ENCODE measurements around the gene APBA3.

Gene APBA3

DNA sequence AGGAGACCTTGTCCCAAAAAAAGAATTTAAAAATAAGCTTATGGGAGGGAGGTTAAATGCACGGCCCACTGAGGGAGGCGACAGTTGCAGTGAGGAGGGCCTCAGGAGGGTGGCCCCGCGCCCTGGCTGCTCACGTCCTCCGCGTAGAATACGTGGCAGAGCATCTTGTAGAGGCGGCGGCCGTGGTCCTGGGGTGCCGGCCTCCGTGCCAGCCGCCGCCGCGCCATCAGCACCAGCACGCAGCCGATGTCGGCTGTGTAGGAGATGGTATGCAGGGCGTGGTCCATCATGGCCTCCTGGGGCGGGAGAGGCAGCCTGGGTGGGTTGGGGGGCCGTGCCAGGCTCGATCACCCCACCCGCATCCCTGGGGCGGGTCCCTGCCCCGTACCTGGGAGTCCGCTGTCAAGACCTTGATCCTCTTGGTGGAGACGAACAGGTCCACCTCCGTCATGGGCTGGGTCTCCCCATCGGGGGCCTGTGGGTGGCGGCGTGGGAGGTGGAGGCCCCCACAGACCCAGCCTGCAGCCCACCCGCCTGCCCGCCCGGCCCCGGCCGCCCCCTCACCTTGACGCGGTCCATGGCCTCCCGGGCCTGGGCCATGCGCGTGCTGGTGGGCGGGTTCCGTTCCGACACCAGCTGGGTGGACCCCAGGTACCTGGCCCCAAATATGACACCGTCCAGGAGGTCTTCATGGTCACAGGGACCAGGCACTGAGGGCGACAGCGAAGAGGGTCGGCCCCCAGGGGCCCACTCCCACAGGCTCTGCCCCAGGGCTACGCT lies 7.7 kb downstream of the APBA3 start:
- Mint-ChIP-seq H3K9me3 (no peaks in the 10 kb centered on the region), H3K4me3 (no peak overlapping the region), H3K4me1 (ENCODE audit: low read depth) (peaks cover 9% of the 10 kb centered on the region), H3K27me3 (ENCODE audit: low read depth) (no peaks in the 10 kb centered on the region), H3K27ac (no peak overlapping the region), H3K36me3 (ENCODE audit: low read depth) (peaks cover 28% of the 10 kb centered on the region)

DNA sequence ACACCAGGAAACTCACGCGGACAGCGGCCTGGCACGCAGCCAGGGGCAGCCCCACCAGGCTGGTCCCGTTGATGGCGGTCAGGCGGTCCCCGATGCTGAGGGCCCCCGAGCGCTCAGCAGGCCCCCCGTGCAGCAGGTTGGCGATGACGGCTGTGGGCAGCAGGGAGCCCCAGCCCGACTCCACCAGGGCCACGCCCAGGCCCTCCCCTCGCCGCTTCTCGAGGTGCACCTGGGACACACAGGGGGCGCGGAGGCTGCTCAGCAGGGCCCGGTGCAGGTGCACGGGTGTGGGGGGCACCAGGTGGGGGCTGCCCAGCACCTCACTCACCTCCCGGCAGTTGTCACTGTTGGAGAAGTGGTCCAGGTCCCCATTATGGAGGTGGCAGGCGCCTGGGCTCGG lies 9.0 kb downstream of the APBA3 start:
- no peaks in the 10 kb centered on the region for H3K9me3 Mint-ChIP-seq
- no peak overlapping the region for H3K4me3 Mint-ChIP-seq
- H3K36me3 Mint-ChIP-seq (ENCODE audit: low read depth): peaks cover 28% of the 10 kb centered on the region
- H3K4me1 Mint-ChIP-seq (ENCODE audit: low read depth): peaks cover 9% of the 10 kb centered on the region
- no peak overlapping the region for H3K27ac Mint-ChIP-seq
- no peaks in the 10 kb centered on the region for H3K27me3 Mint-ChIP-seq (ENCODE audit: low read depth)

DNA sequence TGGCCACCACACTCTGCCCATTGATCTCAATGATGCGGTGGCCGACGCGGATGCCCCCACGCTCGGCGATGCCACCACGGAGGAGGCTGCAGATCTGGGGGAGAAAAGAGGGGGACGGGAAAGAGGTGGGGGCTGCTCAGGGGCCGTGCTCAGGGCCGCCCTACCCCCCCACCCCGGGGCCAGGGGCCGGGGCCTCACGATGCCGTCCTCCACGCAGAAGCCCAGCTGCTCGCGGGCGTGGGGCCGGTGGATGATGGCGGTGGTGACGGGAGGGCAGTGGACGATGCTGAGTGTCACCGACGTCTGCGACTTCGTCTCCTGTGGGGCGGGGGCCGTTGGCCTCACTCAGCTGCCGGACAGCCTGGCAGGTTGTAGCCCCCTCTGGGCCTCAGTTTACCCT lies 10.3 kb downstream of the APBA3 start:
- no peaks in the 10 kb centered on the region for H3K9me3 Mint-ChIP-seq
- peaks cover 28% of the 10 kb centered on the region for H3K36me3 Mint-ChIP-seq (ENCODE audit: low read depth)
- H3K27me3 Mint-ChIP-seq (ENCODE audit: low read depth): no peaks in the 10 kb centered on the region
- H3K27ac Mint-ChIP-seq: no peak overlapping the region
- peaks cover 5% of the 10 kb centered on the region for H3K4me1 Mint-ChIP-seq (ENCODE audit: low read depth)
- no peak overlapping the region for H3K4me3 Mint-ChIP-seq

DNA sequence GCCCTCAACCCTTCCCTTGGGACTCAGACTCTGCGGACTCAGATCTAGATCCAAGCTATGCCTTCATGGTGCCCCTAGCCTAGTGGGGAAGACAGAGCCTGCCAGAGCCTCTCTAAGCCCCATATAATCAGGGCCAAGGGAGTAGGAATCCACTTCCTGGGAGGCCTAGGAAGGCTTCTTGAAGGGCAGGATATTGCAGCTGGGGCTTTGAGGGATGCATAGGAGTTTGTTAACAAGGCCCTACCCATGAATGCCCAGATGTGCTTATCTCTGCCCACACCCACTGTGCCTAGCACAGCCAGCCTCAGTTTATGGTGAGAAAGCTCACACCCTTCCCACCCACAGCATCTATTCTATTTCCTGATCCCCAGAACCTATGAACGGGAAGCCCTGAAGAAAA lies 11.3 kb downstream of the APBA3 start:
- Mint-ChIP-seq H3K9me3 (no peaks in the 10 kb centered on the region), H3K27me3 (ENCODE audit: low read depth) (no peaks in the 10 kb centered on the region), H3K27ac (no peak overlapping the region), H3K36me3 (ENCODE audit: low read depth) (peaks cover 24% of the 10 kb centered on the region), H3K4me1 (ENCODE audit: low read depth) (peaks cover 4% of the 10 kb centered on the region), H3K4me3 (no peak overlapping the region)

DNA sequence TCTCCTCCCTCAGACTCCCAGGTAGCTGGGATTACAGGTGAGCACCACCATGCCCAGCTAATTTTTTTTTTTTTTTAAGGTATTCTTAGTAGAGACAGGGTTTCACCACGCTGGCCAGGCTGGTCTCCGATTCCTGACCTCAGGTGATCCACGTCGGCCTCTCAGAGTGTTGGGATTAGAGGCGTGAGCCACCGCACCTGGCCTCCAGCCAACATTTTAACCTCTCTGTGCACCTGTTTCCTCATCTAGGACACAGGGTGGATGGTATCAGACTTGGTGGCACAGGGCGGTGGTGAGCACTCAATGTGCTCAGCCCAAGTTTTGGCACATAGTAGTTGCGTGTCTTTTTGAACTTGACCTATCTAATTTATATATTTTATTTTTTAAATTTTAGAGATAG lies 12.5 kb downstream of the APBA3 start:
- peaks cover 19% of the 10 kb centered on the region for H3K36me3 Mint-ChIP-seq (ENCODE audit: low read depth)
- H3K4me3 Mint-ChIP-seq: no peak overlapping the region
- no peaks in the 10 kb centered on the region for H3K9me3 Mint-ChIP-seq
- no peaks in the 10 kb centered on the region for H3K27me3 Mint-ChIP-seq (ENCODE audit: low read depth)
- H3K4me1 Mint-ChIP-seq (ENCODE audit: low read depth): no peaks in the 10 kb centered on the region
- H3K27ac Mint-ChIP-seq: no peak overlapping the region

DNA sequence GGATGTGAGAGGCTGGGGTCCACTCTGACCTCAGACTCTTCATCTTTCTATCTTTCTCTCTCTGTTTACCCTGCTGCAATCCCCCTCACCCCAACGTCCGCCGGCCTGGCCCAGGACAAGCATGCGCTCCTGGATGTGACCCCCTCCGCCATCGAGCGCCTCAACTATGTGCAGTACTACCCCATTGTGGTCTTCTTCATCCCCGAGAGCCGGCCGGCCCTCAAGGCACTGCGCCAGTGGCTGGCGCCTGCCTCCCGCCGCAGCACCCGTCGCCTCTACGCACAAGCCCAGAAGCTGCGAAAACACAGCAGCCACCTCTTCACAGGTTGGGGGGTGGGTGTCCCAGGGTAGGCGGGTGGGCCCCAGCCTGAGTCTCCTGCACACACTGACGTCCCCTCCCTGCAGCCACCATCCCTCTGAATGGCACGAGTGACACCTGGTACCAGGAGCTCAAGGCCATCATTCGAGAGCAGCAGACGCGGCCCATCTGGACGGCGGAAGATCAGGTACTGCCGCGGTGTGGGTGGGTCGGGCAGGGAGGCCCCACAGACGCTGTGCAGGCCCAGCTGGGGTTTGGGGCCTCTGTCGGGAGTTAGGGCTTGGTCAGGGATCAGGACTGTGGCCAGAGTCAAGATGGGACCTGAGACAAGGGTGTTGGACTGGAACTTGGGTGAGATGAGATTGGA lies 15.0 kb downstream of the APBA3 start:
- Mint-ChIP-seq H3K27ac (no peak overlapping the region), H3K4me1 (ENCODE audit: low read depth) (no peaks in the 10 kb centered on the region), H3K36me3 (ENCODE audit: low read depth) (peaks cover 16% of the 10 kb centered on the region), H3K4me3 (no peak overlapping the region), H3K27me3 (ENCODE audit: low read depth) (no peaks in the 10 kb centered on the region), H3K9me3 (no peaks in the 10 kb centered on the region)

DNA sequence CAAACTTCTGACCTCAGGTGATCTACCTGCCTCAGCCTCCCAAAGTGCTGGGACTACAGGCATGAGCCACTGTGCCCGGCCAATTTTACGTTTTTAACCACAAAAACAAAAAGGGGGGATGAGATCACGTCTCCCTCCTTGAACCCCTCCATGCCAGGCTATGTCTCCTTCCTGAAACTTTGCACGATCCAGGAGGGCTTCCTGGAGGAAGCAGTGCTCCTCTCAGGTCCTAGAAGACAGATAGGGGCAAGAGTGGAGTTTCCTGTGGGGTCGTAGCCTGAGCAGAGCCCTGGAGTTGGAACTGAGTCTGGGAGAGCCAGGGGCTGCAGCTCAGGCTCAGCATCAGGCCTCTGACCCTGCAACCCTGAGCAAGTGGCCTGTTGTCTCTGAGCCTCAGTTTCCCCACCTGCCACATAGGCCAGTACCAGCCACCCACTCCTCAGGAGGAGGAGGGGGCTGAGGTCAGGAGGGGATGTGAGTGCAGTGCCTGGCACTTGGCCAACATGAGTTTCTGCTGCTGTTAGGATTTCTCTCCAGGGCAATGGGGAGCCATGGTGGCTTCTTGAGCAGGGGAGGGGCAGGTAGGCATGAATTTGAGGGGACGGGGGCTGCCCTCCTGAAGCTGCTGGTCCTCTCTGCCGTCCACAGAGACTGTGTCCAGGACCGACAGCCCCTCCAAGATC lies 16.0 kb downstream of the APBA3 start:
- Mint-ChIP-seq H3K27me3 (ENCODE audit: low read depth) (no peaks in the 10 kb centered on the region), H3K9me3 (no peaks in the 10 kb centered on the region), H3K27ac (no peak overlapping the region), H3K4me1 (ENCODE audit: low read depth) (no peaks in the 10 kb centered on the region), H3K4me3 (no peak overlapping the region), H3K36me3 (ENCODE audit: low read depth) (peaks cover 12% of the 10 kb centered on the region)

DNA sequence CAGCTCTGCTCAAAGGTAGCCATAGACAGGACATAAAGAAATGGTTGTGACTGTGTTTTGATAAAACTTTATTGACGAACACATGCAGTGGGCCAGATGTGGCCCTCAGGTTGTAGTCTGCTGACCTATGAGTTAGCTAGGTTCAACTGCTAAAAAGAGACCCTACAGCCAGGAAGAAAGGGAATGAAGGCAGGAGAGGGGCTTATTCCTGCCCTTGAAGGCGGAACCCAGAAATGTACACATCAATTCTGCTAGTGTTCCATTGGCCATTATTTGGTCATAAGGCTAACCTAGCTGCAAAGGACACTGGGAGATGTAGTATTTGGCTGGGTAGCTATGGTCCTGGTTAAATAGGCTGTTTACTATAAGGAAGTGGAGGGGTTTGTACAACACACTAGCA lies 18.0 kb downstream of the APBA3 start:
- no peak overlapping the region for H3K27ac Mint-ChIP-seq
- no peak overlapping the region for H3K4me3 Mint-ChIP-seq
- H3K36me3 Mint-ChIP-seq (ENCODE audit: low read depth): no peaks in the 10 kb centered on the region
- H3K9me3 Mint-ChIP-seq: no peaks in the 10 kb centered on the region
- H3K27me3 Mint-ChIP-seq (ENCODE audit: low read depth): no peaks in the 10 kb centered on the region
- H3K4me1 Mint-ChIP-seq (ENCODE audit: low read depth): peaks cover 4% of the 10 kb centered on the region

DNA sequence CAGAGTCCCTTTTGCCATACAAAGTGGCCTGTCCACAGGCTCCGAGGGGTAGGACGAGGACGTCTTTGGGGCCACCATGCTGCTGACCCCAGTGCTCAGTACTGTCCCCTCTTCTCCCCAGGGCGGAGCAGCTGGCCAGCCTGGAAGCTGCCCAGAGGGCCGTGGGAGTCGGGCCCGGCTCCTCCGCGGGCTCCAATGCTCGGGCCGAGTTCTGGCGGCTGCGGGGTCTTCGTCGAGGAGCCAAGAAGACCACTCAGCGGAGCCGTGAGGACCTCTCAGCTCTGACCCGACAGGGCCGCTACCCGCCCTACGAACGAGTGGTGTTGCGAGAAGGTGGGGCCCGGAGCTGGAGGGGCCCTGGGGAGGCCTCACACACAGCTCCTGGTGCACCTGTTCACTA lies 21.1 kb downstream of the APBA3 start:
- Mint-ChIP-seq H3K4me3 (no peak overlapping the region), H3K4me1 (ENCODE audit: low read depth) (peaks cover 4% of the 10 kb centered on the region), H3K27me3 (ENCODE audit: low read depth) (no peaks in the 10 kb centered on the region), H3K27ac (no peak overlapping the region), H3K9me3 (no peaks in the 10 kb centered on the region), H3K36me3 (ENCODE audit: low read depth) (no peaks in the 10 kb centered on the region)

DNA sequence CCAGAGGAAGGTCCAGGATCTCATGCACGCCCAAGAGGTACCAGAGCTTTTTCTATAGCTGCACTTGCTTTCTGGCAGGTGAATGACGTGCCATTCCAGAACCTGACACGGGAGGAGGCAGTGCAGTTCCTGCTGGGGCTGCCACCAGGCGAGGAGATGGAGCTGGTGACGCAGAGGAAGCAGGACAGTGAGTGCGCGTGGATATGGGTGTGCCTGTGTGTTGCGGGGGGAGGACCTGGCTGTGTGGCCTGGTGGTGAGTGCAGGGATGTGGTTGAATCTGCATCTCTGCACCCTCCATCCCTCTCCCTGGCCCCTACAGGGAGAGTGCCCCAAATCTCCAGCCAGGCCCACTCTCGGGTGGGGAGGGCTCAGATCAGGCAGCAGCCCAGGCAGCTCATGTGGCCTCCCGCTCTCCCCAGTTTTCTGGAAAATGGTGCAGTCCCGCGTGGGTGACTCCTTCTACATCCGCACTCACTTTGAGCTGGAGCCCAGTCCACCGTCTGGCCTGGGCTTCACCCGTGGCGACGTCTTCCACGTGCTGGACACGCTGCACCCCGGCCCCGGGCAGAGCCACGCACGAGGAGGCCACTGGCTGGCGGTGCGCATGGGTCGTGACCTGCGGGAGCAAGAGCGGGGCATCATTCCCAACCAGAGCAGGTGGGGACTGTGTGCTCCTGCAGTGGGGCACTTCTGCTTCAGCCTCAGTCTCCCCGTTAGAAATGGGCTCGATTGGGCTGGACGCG lies 22.8 kb downstream of the APBA3 start:
- Mint-ChIP-seq H3K36me3 (ENCODE audit: low read depth) (no peaks in the 10 kb centered on the region), H3K4me1 (ENCODE audit: low read depth) (peaks cover 4% of the 10 kb centered on the region), H3K4me3 (no peak overlapping the region), H3K27ac (no peak overlapping the region), H3K9me3 (no peaks in the 10 kb centered on the region), H3K27me3 (ENCODE audit: low read depth) (no peaks in the 10 kb centered on the region)

DNA sequence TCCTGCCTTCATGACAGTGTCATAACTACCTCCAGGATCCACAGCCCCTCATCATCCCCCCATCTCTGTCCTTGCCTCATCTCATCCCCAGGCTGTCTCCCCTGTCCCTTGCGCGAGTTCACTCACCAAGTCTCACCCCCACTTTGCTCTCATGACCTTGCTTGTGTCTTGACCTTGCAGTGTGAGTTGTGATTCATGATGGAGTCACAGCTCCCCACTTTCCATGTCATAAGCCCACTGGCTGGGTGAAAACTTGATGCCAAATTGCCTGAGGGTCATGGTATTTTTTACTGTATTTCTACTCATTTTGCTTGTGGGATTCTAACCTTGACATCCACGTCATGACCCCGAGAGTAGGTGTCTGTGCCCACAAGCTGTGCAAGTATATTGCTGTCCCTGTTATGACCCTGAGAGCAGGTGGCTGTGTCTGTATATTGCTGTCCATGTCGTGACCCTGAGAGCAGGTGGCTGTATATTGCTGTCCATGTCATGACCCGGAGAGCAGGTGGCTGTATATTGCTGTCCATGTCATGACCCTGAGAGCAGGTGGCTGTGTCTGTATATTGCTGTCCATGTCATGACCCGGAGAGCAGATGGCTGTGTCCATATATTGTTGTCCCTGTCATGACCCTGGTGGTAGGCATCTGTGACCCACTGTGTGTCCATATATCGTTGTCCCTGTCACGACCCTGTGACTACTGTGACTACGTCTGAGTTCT lies 23.8 kb downstream of the APBA3 start:
- H3K4me1 Mint-ChIP-seq (ENCODE audit: low read depth): peaks cover 4% of the 10 kb centered on the region
- H3K27me3 Mint-ChIP-seq (ENCODE audit: low read depth): no peaks in the 10 kb centered on the region
- no peaks in the 10 kb centered on the region for H3K36me3 Mint-ChIP-seq (ENCODE audit: low read depth)
- no peak overlapping the region for H3K4me3 Mint-ChIP-seq
- no peak overlapping the region for H3K27ac Mint-ChIP-seq
- H3K9me3 Mint-ChIP-seq: no peaks in the 10 kb centered on the region

DNA sequence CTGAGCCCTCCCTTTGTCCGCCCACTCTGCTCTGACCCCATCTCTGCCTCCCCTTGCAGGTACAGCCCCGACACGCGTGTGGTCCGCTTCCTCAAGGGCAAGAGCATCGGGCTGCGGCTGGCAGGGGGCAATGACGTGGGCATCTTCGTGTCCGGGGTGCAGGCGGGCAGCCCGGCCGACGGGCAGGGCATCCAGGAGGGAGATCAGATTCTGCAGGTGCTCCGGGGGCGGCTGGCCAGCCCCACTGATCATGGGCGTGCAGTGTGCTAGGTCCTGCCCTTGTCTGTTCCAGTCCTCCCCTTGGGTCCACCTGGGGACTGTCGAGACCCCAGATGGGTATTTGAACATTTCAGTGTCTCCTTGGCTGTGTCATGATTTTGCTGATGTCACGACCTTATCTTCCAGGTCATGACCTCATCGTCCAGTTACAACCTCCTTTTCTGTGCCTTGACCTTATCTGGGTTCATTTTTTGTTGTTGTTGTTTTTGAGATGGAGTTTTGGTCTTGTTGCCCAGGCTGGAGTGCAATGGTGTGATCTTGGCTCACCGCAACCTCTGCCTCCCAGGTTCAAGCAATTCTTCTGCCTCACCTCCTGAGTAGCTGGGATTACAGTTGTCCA lies 25.3 kb downstream of the APBA3 start:
- H3K9me3 Mint-ChIP-seq: no peaks in the 10 kb centered on the region
- H3K27ac Mint-ChIP-seq: no peak overlapping the region
- H3K36me3 Mint-ChIP-seq (ENCODE audit: low read depth): no peaks in the 10 kb centered on the region
- no peak overlapping the region for H3K4me3 Mint-ChIP-seq
- H3K4me1 Mint-ChIP-seq (ENCODE audit: low read depth): peaks cover 4% of the 10 kb centered on the region
- H3K27me3 Mint-ChIP-seq (ENCODE audit: low read depth): no peaks in the 10 kb centered on the region

DNA sequence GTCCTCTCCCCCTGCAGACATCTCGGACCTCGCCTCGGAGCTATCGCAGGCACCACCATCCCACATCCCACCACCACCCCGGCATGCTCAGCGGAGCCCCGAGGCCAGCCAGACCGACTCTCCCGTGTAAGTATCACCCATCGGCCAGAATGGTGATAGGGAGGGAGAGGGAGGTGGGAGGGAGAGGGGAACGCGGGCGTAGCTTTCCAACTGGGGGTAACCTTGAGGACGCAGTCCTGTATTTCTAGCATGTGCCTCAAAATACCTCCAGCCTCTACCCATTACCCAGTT lies 27.2 kb downstream of the APBA3 start:
- Mint-ChIP-seq H3K36me3 (ENCODE audit: low read depth) (no peaks in the 10 kb centered on the region), H3K27ac (no peak overlapping the region), H3K9me3 (no peaks in the 10 kb centered on the region), H3K4me1 (ENCODE audit: low read depth) (no peaks in the 10 kb centered on the region), H3K4me3 (no peak overlapping the region), H3K27me3 (ENCODE audit: low read depth) (no peaks in the 10 kb centered on the region)
